ENCODE results near the gene HTR3E. TPM values are rescaled to one million over a fixed set of nuclear protein-coding genes. Genes with fewer than 3 reads are reported as not detected.
A peak's percentile ranks its signal among the peaks of the same experiment; 100 is the strongest.

HTR3E gene
- total and polyA plus RNA-seq, 2 of the 13 experiments (the other 11 are each of a cell fraction or from before 2014, with no cell fraction given) = not detected

DNA sequence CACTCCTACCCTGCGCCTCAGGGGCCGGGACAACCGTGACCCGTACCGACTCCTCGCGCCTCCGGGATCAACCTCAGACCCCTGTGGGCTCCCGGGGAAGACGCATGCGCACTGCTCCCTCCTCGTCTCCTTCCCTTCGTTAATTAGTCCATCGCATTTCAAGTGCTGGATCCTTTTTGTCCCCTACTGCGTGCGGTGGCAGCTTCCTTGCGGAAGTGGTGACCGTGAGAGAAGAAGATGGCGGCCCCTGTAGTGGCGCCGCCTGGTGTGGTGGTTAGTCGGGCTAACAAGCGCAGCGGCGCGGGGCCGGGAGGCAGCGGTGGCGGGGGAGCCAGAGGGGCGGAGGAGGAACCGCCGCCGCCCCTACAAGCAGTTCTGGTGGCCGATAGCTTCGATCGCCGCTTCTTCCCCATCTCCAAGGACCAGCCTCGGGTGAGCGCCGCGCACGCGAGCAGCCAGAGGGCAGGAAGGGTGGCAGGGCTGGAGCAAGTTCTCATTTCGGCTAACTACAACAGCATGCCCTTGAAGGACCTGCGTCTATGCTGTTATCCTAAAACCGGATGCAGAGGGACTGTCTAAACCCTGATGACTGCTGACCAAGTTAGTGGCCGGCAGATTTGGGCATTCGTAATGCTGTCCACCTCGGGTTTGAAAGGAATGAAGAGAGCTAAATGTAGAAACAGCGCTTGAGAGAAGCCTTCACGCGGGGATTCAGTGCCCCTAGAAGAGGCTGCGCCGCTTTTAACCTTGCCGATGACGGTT is 38.5 kb downstream of the HTR3E start, which contains the start of gene EIF2B5 (continued):
- TF ChIP-seq, protein P1, sequence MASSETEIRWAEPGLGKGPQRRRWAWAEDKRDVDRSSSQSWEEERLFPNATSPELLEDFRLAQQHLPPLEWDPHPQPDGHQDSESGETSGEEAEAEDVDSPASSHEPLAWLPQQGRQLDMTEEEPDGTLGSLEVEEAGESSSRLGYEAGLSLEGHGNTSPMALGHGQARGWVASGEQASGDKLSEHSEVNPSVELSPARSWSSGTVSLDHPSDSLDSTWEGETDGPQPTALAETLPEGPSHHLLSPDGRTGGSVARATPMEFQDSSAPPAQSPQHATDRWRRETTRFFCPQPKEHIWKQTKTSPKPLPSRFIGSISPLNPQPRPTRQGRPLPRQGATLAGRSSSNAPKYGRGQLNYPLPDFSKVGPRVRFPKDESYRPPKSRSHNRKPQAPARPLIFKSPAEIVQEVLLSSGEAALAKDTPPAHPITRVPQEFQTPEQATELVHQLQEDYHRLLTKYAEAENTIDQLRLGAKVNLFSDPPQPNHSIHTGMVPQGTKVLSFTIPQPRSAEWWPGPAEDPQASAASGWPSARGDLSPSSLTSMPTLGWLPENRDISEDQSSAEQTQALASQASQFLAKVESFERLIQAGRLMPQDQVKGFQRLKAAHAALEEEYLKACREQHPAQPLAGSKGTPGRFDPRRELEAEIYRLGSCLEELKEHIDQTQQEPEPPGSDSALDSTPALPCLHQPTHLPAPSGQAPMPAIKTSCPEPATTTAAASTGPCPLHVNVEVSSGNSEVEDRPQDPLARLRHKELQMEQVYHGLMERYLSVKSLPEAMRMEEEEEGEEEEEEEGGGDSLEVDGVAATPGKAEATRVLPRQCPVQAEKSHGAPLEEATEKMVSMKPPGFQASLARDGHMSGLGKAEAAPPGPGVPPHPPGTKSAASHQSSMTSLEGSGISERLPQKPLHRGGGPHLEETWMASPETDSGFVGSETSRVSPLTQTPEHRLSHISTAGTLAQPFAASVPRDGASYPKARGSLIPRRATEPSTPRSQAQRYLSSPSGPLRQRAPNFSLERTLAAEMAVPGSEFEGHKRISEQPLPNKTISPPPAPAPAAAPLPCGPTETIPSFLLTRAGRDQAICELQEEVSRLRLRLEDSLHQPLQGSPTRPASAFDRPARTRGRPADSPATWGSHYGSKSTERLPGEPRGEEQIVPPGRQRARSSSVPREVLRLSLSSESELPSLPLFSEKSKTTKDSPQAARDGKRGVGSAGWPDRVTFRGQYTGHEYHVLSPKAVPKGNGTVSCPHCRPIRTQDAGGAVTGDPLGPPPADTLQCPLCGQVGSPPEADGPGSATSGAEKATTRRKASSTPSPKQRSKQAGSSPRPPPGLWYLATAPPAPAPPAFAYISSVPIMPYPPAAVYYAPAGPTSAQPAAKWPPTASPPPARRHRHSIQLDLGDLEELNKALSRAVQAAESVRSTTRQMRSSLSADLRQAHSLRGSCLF (CRISPR knock-in tag; IDR thresholded peaks at IDR 0.05; ENCODE audit: borderline replicate concordance) = no peak; the same call in 1 of the 2 replicates
- TF ChIP-seq ZMYM2 (CRISPR knock-in tag; IDR thresholded peaks at IDR 0.05) (0 out of 2 replicates have a peak, but pooled peaks have one; percentile 48), PHB2 (IDR thresholded peaks at IDR 0.05; ENCODE audit: partially characterized antibody) (no peak), ARNTL (CRISPR knock-in tag; IDR thresholded peaks at IDR 0.05) (peak; percentile 30; the same call in 1 of the 2 replicates), SMC3 (IDR thresholded peaks at IDR 0.05; ENCODE audit: low read length) (no peak), SRSF1 (optimal IDR thresholded peaks at IDR 0.05; ENCODE audit: low read depth, low read length) (peak; percentile 96), RBM22 (optimal IDR thresholded peaks at IDR 0.05; ENCODE audit: low read length) (no peak), ZNF12 (CRISPR knock-in tag; IDR thresholded peaks at IDR 0.05) (no peak; the same call in 1 of the 2 replicates), ZNF367 (CRISPR knock-in tag; IDR thresholded peaks at IDR 0.05; ENCODE audit: borderline replicate concordance) (no peak), PCBP2 (optimal IDR thresholded peaks at IDR 0.05; ENCODE audit: low read depth, low read length, poor library complexity, severe bottlenecking) (no peak), HOXA9 (CRISPR knock-in tag; IDR thresholded peaks at IDR 0.05; ENCODE audit: borderline replicate concordance) (no peak), MED13 (CRISPR knock-in tag; IDR thresholded peaks at IDR 0.05) (no peak), HIVEP1 (CRISPR knock-in tag; IDR thresholded peaks at IDR 0.05) (0 out of 2 replicates have a peak, but pooled peaks have one; percentile 27), TRIM24 (CRISPR knock-in tag; IDR thresholded peaks at IDR 0.05) (no peak), NKX3-1 (CRISPR knock-in tag; IDR thresholded peaks at IDR 0.05) (0 out of 2 replicates have a peak, but pooled peaks have one; percentile 14), RFXANK (CRISPR knock-in tag; IDR thresholded peaks at IDR 0.05) (peak; percentile 85), TCF7L2 (IDR thresholded peaks at IDR 0.05; ENCODE audit: low read depth, low read length) (no peak), TSC22D2 (CRISPR knock-in tag; IDR thresholded peaks at IDR 0.05; ENCODE audit: borderline replicate concordance) (no peak)
- TF ChIP-seq, protein P2, sequence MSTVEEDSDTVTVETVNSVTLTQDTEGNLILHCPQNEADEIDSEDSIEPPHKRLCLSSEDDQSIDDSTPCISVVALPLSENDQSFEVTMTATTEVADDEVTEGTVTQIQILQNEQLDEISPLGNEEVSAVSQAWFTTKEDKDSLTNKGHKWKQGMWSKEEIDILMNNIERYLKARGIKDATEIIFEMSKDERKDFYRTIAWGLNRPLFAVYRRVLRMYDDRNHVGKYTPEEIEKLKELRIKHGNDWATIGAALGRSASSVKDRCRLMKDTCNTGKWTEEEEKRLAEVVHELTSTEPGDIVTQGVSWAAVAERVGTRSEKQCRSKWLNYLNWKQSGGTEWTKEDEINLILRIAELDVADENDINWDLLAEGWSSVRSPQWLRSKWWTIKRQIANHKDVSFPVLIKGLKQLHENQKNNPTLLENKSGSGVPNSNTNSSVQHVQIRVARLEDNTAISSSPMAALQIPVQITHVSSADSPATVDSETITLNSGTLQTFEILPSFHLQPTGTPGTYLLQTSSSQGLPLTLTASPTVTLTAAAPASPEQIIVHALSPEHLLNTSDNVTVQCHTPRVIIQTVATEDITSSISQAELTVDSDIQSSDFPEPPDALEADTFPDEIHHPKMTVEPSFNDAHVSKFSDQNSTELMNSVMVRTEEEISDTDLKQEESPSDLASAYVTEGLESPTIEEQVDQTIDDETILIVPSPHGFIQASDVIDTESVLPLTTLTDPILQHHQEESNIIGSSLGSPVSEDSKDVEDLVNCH (CRISPR knock-in tag; IDR thresholded peaks at IDR 0.05) = no peak
- TF ChIP-seq, protein P3, sequence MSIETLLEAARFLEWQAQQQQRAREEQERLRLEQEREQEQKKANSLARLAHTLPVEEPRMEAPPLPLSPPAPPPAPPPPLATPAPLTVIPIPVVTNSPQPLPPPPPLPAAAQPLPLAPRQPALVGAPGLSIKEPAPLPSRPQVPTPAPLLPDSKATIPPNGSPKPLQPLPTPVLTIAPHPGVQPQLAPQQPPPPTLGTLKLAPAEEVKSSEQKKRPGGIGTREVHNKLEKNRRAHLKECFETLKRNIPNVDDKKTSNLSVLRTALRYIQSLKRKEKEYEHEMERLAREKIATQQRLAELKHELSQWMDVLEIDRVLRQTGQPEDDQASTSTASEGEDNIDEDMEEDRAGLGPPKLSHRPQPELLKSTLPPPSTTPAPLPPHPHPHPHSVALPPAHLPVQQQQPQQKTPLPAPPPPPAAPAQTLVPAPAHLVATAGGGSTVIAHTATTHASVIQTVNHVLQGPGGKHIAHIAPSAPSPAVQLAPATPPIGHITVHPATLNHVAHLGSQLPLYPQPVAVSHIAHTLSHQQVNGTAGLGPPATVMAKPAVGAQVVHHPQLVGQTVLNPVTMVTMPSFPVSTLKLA (IDR thresholded peaks at IDR 0.05) = peak; percentile 23; the same call in 1 of the 2 replicates

Measured in HepG2 (cell line).